Frontal cortex (tissue), 4 donors: ENCODE data around the gene PLCB3. TPM values are rescaled to one million over a fixed set of nuclear protein-coding genes. Genes with fewer than 3 reads are reported as not detected.
"Not testable (repeated sequence)": the region's sequence is repeated elsewhere in the genome, so short reads cannot be mapped to it uniquely, and the experiment has no call there.

Source experiments
- DNase-seq, 2 donors: peaks; one replicate each; pipeline ENCODE4 v3.0.0; 2012; ENCODE audit warnings: low spot score in 2 of 2
- FAIRE-seq: peaks from 2 replicates; lab custom pipeline; 2012; peaks lifted over from hg19 to GRCh38; lab: Jason Lieb, UNC
- small RNA-seq: library from RNA; depleted of rRNA; stranded (forward); fragments of <200 nt; gene quantifications from one replicate; pipeline ENCODE3, GENCODE V24; 2014
- total RNA-seq: library from RNA; depleted of rRNA; stranded (reverse); fragments of >200 nt; gene quantifications from one replicate; pipeline ENCODE4 v1.2.3, GENCODE V29; 2014
- donor health status: control.
- donor health status: control.
- donor health status: control.

Gene PLCB3
- total RNA-seq, 1 donor from 2014 or later: 4.9 TPM

GRCh38 chr11:64314146-64314804 is 62.9 kb downstream of the PLCB3 start:
- FAIRE-seq: no peak
- no peak for DNase-seq

- DNase-seq (no peak), FAIRE-seq (no peak)
These were observed 63.7 kb downstream of the PLCB3 start for GRCh38 chr11:64314805-64315561.

- FAIRE-seq, DNase-seq: not testable (repeated sequence)
These were observed 64.6 kb downstream of the PLCB3 start for GRCh38 chr11:64315667-64316526.

- no peak for FAIRE-seq
These were observed 65.5 kb downstream of the PLCB3 start for GRCh38 chr11:64316672-64317324.

GRCh38 chr11:64317325-64317960 is 66.1 kb downstream of the PLCB3 start, which contains the start of gene TRMT112:
Gene TRMT112 (minus strand): TSS chr11:64317559. CDS start chr11:64317526, 33 bp downstream.
- no peak for FAIRE-seq

More at GRCh38 chr11:64316672-64317324, 65.5 kb downstream of the PLCB3 start:
- no peak for DNase-seq

GRCh38 chr11:64317961-64318765 is 66.8 kb downstream of the PLCB3 start, which contains the start of gene PRDX5:
Gene PRDX5 (plus strand): TSS chr11:64318121. CDS start chr11:64318216, 95 bp downstream.
- no peak for FAIRE-seq
- peak; percentile 95 to 96 for DNase-seq

More at GRCh38 chr11:64317325-64317960, 66.1 kb downstream of the PLCB3 start, which contains the start of gene TRMT112:
- DNase-seq: peak; percentile 92

Small RNAs within 50 kb of the gene (small RNA-seq; reads per million reads assigned to genes)
- gene RF00019: not detected

Other genes starting within 250 kb of the PLCB3 start
- gene FLRT1, start 215.6 kb upstream of the PLCB3 start, total RNA-seq: 4.5 TPM
- 19.6 TPM for gene MACROD1, start 85.4 kb upstream of the PLCB3 start, total RNA-seq
- gene STIP1, start 65.4 kb upstream of the PLCB3 start, total RNA-seq: 91.7 TPM
- gene FERMT3, start 44.8 kb upstream of the PLCB3 start, total RNA-seq: 0.41 TPM
- gene TRPT1, start 25.3 kb upstream of the PLCB3 start, total RNA-seq: 10.6 TPM
- 12.6 TPM for gene NUDT22, start 25.3 kb upstream of the PLCB3 start, total RNA-seq
- 9.8 TPM for gene DNAJC4, start 21.0 kb upstream of the PLCB3 start, total RNA-seq
- 17.9 TPM for gene VEGFB, start 16.9 kb upstream of the PLCB3 start, total RNA-seq
- 26.1 TPM for gene FKBP2, start 10.4 kb upstream of the PLCB3 start, total RNA-seq
- 102 TPM for gene PPP1R14B, start 4.6 kb upstream of the PLCB3 start, total RNA-seq
- gene BAD, start 33.1 kb downstream of the PLCB3 start, total RNA-seq: 44.8 TPM
- gene GPR137, start 34.3 kb downstream of the PLCB3 start, total RNA-seq: 9.8 TPM
- gene KCNK4, start 39.8 kb downstream of the PLCB3 start, total RNA-seq: 1.6 TPM
- gene CATSPERZ, start 48.8 kb downstream of the PLCB3 start, total RNA-seq: 0.82 TPM
- 12.6 TPM for gene ESRRA, start 54.0 kb downstream of the PLCB3 start, total RNA-seq
- gene TRMT112, start 66.0 kb downstream of the PLCB3 start, total RNA-seq: 103 TPM
- 129 TPM for gene PRDX5, start 66.6 kb downstream of the PLCB3 start, total RNA-seq
- gene CCDC88B, start 88.7 kb downstream of the PLCB3 start, total RNA-seq: 0.82 TPM
- gene RPS6KA4, start 107.6 kb downstream of the PLCB3 start, total RNA-seq: 9.4 TPM